IMR-90 (cell line): ENCODE data around the gene TCF19.

ENCODE experiments used
- ELK1 ChIP-seq: fragments of 150-350 bp; IDR thresholded peaks from 2 replicates; pipeline ENCODE4 v1.6.1; 2016; ENCODE audit warnings: low read depth, mild to moderate bottlenecking, low read length, moderate library complexity, borderline replicate concordance
- FOS ChIP-seq: fragments of 150-350 bp; IDR thresholded peaks from 2 replicates; pipeline ENCODE4 v1.6.1; 2016; ENCODE audit warnings: low read depth, low read length
- MAFK ChIP-seq: IDR thresholded peaks from 2 replicates; pipeline ENCODE4 v1.6.1; 2012; ENCODE audit warnings: low read depth, low read length, improper control_type of control experiment
- MXI1 ChIP-seq: IDR thresholded peaks from 2 replicates; pipeline ENCODE4 v1.6.1; 2012; ENCODE audit warnings: low read depth, mild to moderate bottlenecking, low read length, moderate library complexity, borderline replicate concordance
- POLR2A ChIP-seq: IDR thresholded peaks from 2 replicates; pipeline ENCODE4 v1.6.1; 2012; ENCODE audit warnings: mild to moderate bottlenecking, low read depth, low read length
- RAD21 ChIP-seq: IDR thresholded peaks from 2 replicates; pipeline ENCODE4 v1.6.1; 2012; ENCODE audit warnings: low read length, improper control_type of control experiment
- RCOR1 ChIP-seq: IDR thresholded peaks from 2 replicates; pipeline ENCODE4 v1.6.1; 2012; ENCODE audit warnings: mild to moderate bottlenecking, low read length, improper control_type of control experiment; ENCODE audit not compliant: insufficient replicate concordance
- RFX5 ChIP-seq: IDR thresholded peaks from 2 replicates; pipeline ENCODE4 v1.8.0; 2012; ENCODE audit warnings: low read depth, mild to moderate bottlenecking, low read length, moderate library complexity
- TF ChIP-seq, protein P1 (sequence below): conservative IDR thresholded peaks from 2 replicates; pipeline ENCODE4 v1.5.1; 2012; ENCODE audit warnings: mild to moderate bottlenecking, low read depth, low read length, improper control_type of control experiment

- TF ChIP-seq ELK1 = no peak
- TF ChIP-seq RFX5 = no peak
- TF ChIP-seq, protein P1, sequence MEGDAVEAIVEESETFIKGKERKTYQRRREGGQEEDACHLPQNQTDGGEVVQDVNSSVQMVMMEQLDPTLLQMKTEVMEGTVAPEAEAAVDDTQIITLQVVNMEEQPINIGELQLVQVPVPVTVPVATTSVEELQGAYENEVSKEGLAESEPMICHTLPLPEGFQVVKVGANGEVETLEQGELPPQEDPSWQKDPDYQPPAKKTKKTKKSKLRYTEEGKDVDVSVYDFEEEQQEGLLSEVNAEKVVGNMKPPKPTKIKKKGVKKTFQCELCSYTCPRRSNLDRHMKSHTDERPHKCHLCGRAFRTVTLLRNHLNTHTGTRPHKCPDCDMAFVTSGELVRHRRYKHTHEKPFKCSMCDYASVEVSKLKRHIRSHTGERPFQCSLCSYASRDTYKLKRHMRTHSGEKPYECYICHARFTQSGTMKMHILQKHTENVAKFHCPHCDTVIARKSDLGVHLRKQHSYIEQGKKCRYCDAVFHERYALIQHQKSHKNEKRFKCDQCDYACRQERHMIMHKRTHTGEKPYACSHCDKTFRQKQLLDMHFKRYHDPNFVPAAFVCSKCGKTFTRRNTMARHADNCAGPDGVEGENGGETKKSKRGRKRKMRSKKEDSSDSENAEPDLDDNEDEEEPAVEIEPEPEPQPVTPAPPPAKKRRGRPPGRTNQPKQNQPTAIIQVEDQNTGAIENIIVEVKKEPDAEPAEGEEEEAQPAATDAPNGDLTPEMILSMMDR = no peak
- TF ChIP-seq MAFK = no peak
- TF ChIP-seq POLR2A = no peak
- no peak for TF ChIP-seq RAD21
- TF ChIP-seq FOS = no peak
- TF ChIP-seq RCOR1 = no peak
- no peak for TF ChIP-seq MXI1
These were observed 770 bp downstream of the TCF19 start for GRCh38 chr6:31158863-31159855.
